Measurements from ENCODE around the gene MED12L. TPM values are rescaled to one million over a fixed set of nuclear protein-coding genes. Genes with fewer than 3 reads are reported as not detected.

Gene MED12L
- total and polyA plus RNA-seq, 7 donors = 0.16 to 0.71 (median 0.28) TPM; not detected in 2

GRCh38 chr3:151426341-151426657 lies 340.8 kb downstream of the MED12L start:
- no peak overlapping the region for H3K27ac ChIP-seq
- H3K4me3 ChIP-seq = no peak overlapping the region
- DNase-seq = no peak
- TF ChIP-seq CTCF (IDR thresholded peaks at IDR 0.05) (no peak), POLR2A (IDR thresholded peaks at IDR 0.05) (no peak), POLR2AphosphoS5 (IDR thresholded peaks at IDR 0.05) (no peak), EP300 (IDR thresholded peaks at IDR 0.05) (no peak)
- H3K27me3 ChIP-seq = no peaks in the 10 kb centered on the region
- intact Hi-C loops (cut with DNase I) = no loop called here
- no peaks in the 10 kb centered on the region for H3K36me3 ChIP-seq
- no peaks in the 10 kb centered on the region for H3K4me1 ChIP-seq
- no peaks in the 10 kb centered on the region for H3K9me3 ChIP-seq

- 77 to 89% methylated on average over 2 of the region's 2 CpGs for WGBS, 2 donors
- intact Hi-C loops (cut with DNase I) = no loop called here
- TF ChIP-seq CTCF (IDR thresholded peaks at IDR 0.05) (no peak), POLR2AphosphoS5 (IDR thresholded peaks at IDR 0.05) (no peak), EP300 (IDR thresholded peaks at IDR 0.05) (no peak), POLR2A (IDR thresholded peaks at IDR 0.05) (no peak)
- Histone ChIP-seq H3K27me3 (no peaks in the 10 kb centered on the region), H3K9me3 (no peaks in the 10 kb centered on the region), H3K36me3 (no peaks in the 10 kb centered on the region), H3K4me3 (no peak overlapping the region), H3K27ac (no peak overlapping the region), H3K4me1 (no peaks in the 10 kb centered on the region)
- DNase-seq = no peak
Observed at GRCh38 chr3:151428386-151428785, 342.9 kb downstream of the MED12L start.

DNA sequence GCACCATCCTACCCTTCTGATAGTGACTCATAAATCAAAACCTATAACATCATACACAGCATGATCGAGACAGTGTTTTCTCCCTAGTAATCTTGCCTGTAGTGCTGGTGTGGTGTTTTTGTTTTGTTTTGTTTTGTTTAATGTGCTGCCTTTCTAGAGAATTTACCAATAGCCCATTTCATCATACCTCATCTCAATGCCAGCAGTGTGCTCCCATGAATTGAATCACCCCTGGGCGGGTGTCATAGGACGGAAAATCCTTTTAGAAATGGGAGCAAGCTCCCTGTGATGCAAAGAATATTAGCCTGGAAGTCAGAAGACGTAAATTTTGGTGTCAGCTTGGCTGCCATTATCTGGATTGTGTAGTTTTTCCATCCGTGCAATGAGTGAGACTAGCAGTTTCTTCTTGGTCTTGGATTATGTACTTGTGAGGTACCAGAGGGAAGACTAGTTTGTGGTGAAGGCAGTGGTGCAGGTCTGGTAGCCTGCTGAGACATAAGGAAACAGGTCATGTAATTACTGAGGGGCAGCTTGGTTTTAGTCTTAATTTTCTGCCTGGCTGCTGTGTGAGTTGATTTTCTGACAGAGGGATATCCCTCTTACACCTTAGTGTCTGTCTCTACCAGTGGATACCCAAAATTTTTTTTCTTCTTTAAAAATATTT lies 345.5 kb downstream of the MED12L start:
- Histone ChIP-seq H3K4me3 (no peak overlapping the region), H3K36me3 (no peaks in the 10 kb centered on the region), H3K4me1 (no peaks in the 10 kb centered on the region), H3K9me3 (no peaks in the 10 kb centered on the region), H3K27me3 (no peaks in the 10 kb centered on the region), H3K27ac (no peak overlapping the region)
- intact Hi-C loops (cut with DNase I) = no loop called here
- 91 to 93% methylated on average over 5 of the region's 5 CpGs for WGBS, 2 donors
- TF ChIP-seq POLR2AphosphoS5 (IDR thresholded peaks at IDR 0.05) (no peak), POLR2A (IDR thresholded peaks at IDR 0.05) (no peak), EP300 (IDR thresholded peaks at IDR 0.05) (no peak), CTCF (IDR thresholded peaks at IDR 0.05) (no peak)
- no peak for DNase-seq

DNA sequence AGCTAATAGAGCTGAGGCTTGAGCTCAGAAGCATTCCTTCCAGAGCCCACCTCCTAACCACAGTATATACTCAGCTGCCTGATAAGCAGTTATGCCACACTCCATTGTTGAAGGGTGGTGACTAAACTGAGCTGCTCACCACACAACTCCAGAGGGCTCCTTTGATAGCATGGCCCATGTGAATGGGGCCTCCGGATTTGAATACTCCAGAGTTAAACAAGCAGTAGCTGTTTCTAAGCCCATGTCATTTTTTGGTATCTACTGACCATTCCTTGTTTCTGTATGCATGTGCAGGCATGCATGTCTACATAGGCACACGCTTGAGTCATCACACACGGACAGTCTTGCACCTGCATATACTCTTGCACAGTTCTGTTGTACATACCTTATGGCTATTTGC lies 346.5 kb downstream of the MED12L start:
- intact Hi-C loops (cut with DNase I) = no loop called here
- TF ChIP-seq EP300 (IDR thresholded peaks at IDR 0.05) (no peak), CTCF (IDR thresholded peaks at IDR 0.05) (no peak), POLR2AphosphoS5 (IDR thresholded peaks at IDR 0.05) (no peak), POLR2A (IDR thresholded peaks at IDR 0.05) (no peak)
- no peaks in the 10 kb centered on the region for H3K9me3 ChIP-seq
- DNase-seq = no peak
- no peak overlapping the region for H3K4me3 ChIP-seq
- no peaks in the 10 kb centered on the region for H3K4me1 ChIP-seq
- 88 to 94% methylated on average over 3 of the region's 3 CpGs for WGBS, 2 donors
- no peak overlapping the region for H3K27ac ChIP-seq
- no peaks in the 10 kb centered on the region for H3K27me3 ChIP-seq
- H3K36me3 ChIP-seq = no peaks in the 10 kb centered on the region
